IMR-90 (cell line): ENCODE data around the gene S1PR5. TPM values are rescaled to one million over a fixed set of nuclear protein-coding genes. Genes with fewer than 3 reads are reported as not detected.

Source experiments
- ATAC-seq: fragments of 200-7000 bp; cut with Tn5 transposase; 2 replicates; pipeline ENCODE4 v1.9.1; 2020; ENCODE audit warnings: low read depth, mild to moderate bottlenecking, moderate library complexity
- BruUV-seq: library from RNA; stranded (reverse); fragments of 400-500 nt; replicated peaks from 2 replicates; lab custom pipeline; 2021; lab: Mats Ljungman, UMichigan
- CTCF ChIA-PET: fragments of 300-600 bp; formaldehyde crosslinking; extraction: SDS; loops from one replicate; lab custom pipeline; 2021; ENCODE audit warnings: antibody characterized with exemption; lab: Yijun Ruan, JAX
- POLR2A ChIA-PET: fragments of 300-600 bp; sonication (Branson Sonifier 250); formaldehyde crosslinking; loops from one replicate; lab custom pipeline; 2022; ENCODE audit warnings: antibody characterized with exemption; ENCODE audit not compliant: unreplicated experiment; lab: Charles Lee
- DNase-seq: peaks from one replicate; pipeline ENCODE4 v3.0.0; 2013
- H2AFZ ChIP-seq: replicated peaks from 2 replicates; pipeline ENCODE3; 2013; ENCODE audit warnings: low read length, mild to moderate bottlenecking; ENCODE audit not compliant: poor library complexity
- H2AK5ac ChIP-seq: 2 replicates; pipeline ENCODE4 v1.6.1; 2013; ENCODE audit warnings: low read depth, low read length, inconsistent platforms
- H2AK9ac ChIP-seq: replicated peaks from 2 replicates; pipeline ENCODE3; 2013; ENCODE audit warnings: mild to moderate bottlenecking, low read depth, low read length, moderate library complexity; ENCODE audit not compliant: poor library complexity
- H2BK120ac ChIP-seq: 2 replicates; pipeline ENCODE4 v1.6.1; 2013; ENCODE audit warnings: low read depth, low read length, inconsistent platforms
- H2BK15ac ChIP-seq: 3 replicates; pipeline ENCODE4 v1.6.1; 2013; ENCODE audit warnings: low read depth, low read length, inconsistent platforms
- H2BK20ac ChIP-seq: 2 replicates; pipeline ENCODE4 v1.6.1; 2013; ENCODE audit warnings: low read depth, mild to moderate bottlenecking, inconsistent platforms, low read length, moderate library complexity
- H2BK5ac ChIP-seq: 2 replicates; pipeline ENCODE4 v1.6.1; 2013; ENCODE audit warnings: mild to moderate bottlenecking, low read depth, low read length, inconsistent platforms; ENCODE audit not compliant: poor library complexity, severe bottlenecking
- H3K14ac ChIP-seq: replicated peaks from 2 replicates; pipeline ENCODE4 v1.6.1; 2013; ENCODE audit warnings: low read depth, low read length, inconsistent platforms
- H3K18ac ChIP-seq: 2 replicates; pipeline ENCODE4 v1.6.1; 2013; ENCODE audit warnings: low read depth, low read length, control low read depth
- H3K23ac ChIP-seq: 2 replicates; pipeline ENCODE4 v1.6.1; 2013; ENCODE audit warnings: low read depth, low read length, inconsistent platforms
- H3K27ac ChIP-seq: 2 replicates; pipeline ENCODE4 v1.5.1; 2013; ENCODE audit warnings: mild to moderate bottlenecking, control low read depth, low read length; ENCODE audit not compliant: insufficient read depth
- H3K27me3 ChIP-seq: 2 replicates; pipeline ENCODE4 v1.6.1; 2013; ENCODE audit warnings: low read length; ENCODE audit not compliant: control insufficient read depth, insufficient read depth
- H3K36me3 ChIP-seq: 2 replicates; pipeline ENCODE4 v1.6.1; 2013; ENCODE audit warnings: low read length, mixed read lengths; ENCODE audit not compliant: control insufficient read depth, insufficient read depth
- H3K4ac ChIP-seq: 2 replicates; pipeline ENCODE4 v1.6.1; 2013; ENCODE audit warnings: low read depth, low read length, inconsistent platforms
- H3K4me1 ChIP-seq: 2 replicates; pipeline ENCODE4 v1.6.1; 2013; ENCODE audit warnings: low read length, mixed read lengths; ENCODE audit not compliant: control insufficient read depth, insufficient read depth
- H3K4me2 ChIP-seq: 2 replicates; pipeline ENCODE4 v1.6.1; 2013; ENCODE audit warnings: low read depth, mild to moderate bottlenecking, control low read depth, low read length, moderate library complexity
- H3K4me3 ChIP-seq: 2 replicates; pipeline ENCODE4 v1.5.1; 2013; ENCODE audit warnings: low read depth, mild to moderate bottlenecking, control low read depth, low read length, moderate library complexity; ENCODE audit not compliant: insufficient read depth
- H3K56ac ChIP-seq: 2 replicates; pipeline ENCODE4 v1.6.1; 2013; ENCODE audit warnings: low read length, inconsistent platforms; ENCODE audit not compliant: insufficient read depth; ENCODE audit errors: extremely low read depth
- H3K79me1 ChIP-seq, 2 experiments: 2 replicates each; pipeline ENCODE4 v1.6.1; 2013; ENCODE audit warnings: low read length in 2 of 2, inconsistent platforms in 1 of 2, low read depth in 1 of 2
- H3K9ac ChIP-seq: 2 replicates; pipeline ENCODE4 v1.6.1; 2013; ENCODE audit warnings: low read depth, low read length, control low read depth
- H3K9me1 ChIP-seq: 2 replicates; pipeline ENCODE4 v1.6.1; 2013; ENCODE audit warnings: low read length, inconsistent platforms; ENCODE audit not compliant: insufficient read depth
- H3K9me3 ChIP-seq: 2 replicates; pipeline ENCODE4 v1.6.1; 2013; ENCODE audit warnings: low read length; ENCODE audit not compliant: control insufficient read depth, insufficient read depth
- H4K20me1 ChIP-seq: 2 replicates; pipeline ENCODE4 v1.6.1; 2013; ENCODE audit warnings: low read length, inconsistent platforms; ENCODE audit not compliant: insufficient read depth
- H4K5ac ChIP-seq: 2 replicates; pipeline ENCODE4 v1.6.1; 2013; ENCODE audit warnings: mild to moderate bottlenecking, low read depth, low read length, control low read depth
- H4K8ac ChIP-seq, 2 experiments: 2 replicates each; pipeline ENCODE4 v1.6.1; 2013; ENCODE audit warnings: low read depth in 2 of 2, low read length in 2 of 2, control low read depth in 1 of 2, inconsistent platforms in 1 of 2
- H4K91ac ChIP-seq: 2 replicates; pipeline ENCODE4 v1.6.1; 2013; ENCODE audit warnings: low read depth, low read length, inconsistent platforms; ENCODE audit not compliant: insufficient read depth
- BHLHE40 ChIP-seq: fragments of 150-350 bp; IDR thresholded peaks from 2 replicates; pipeline ENCODE4 v1.6.1; 2016; ENCODE audit warnings: mild to moderate bottlenecking, low read depth, low read length
- CEBPB ChIP-seq: IDR thresholded peaks from 2 replicates; pipeline ENCODE4 v1.6.1; 2012; ENCODE audit warnings: low read depth, low read length, improper control_type of control experiment
- CHD1 ChIP-seq: IDR thresholded peaks from 2 replicates; pipeline ENCODE4 v1.6.1; 2012; ENCODE audit warnings: low read depth, low read length, improper control_type of control experiment
- FOS ChIP-seq: fragments of 150-350 bp; IDR thresholded peaks from 2 replicates; pipeline ENCODE4 v1.6.1; 2016; ENCODE audit warnings: low read depth, low read length
- MAFK ChIP-seq: IDR thresholded peaks from 2 replicates; pipeline ENCODE4 v1.6.1; 2012; ENCODE audit warnings: low read depth, low read length, improper control_type of control experiment
- MAZ ChIP-seq: IDR thresholded peaks from 2 replicates; pipeline ENCODE4 v1.6.1; 2012; ENCODE audit warnings: low read depth, mild to moderate bottlenecking, low read length, improper control_type of control experiment, moderate library complexity, borderline replicate concordance
- MXI1 ChIP-seq: IDR thresholded peaks from 2 replicates; pipeline ENCODE4 v1.6.1; 2012; ENCODE audit warnings: low read depth, mild to moderate bottlenecking, low read length, moderate library complexity, borderline replicate concordance
- NFE2L2 ChIP-seq: fragments of 150-350 bp; IDR thresholded peaks from 2 replicates; pipeline ENCODE4 v1.6.1; 2016; ENCODE audit warnings: low read depth, mild to moderate bottlenecking, low read length
- POLR2A ChIP-seq: IDR thresholded peaks from 2 replicates; pipeline ENCODE4 v1.6.1; 2012; ENCODE audit warnings: mild to moderate bottlenecking, low read depth, low read length
- RAD21 ChIP-seq: IDR thresholded peaks from 2 replicates; pipeline ENCODE4 v1.6.1; 2012; ENCODE audit warnings: low read length, improper control_type of control experiment
- RCOR1 ChIP-seq: IDR thresholded peaks from 2 replicates; pipeline ENCODE4 v1.6.1; 2012; ENCODE audit warnings: mild to moderate bottlenecking, low read length, improper control_type of control experiment; ENCODE audit not compliant: insufficient replicate concordance
- RFX5 ChIP-seq: IDR thresholded peaks from 2 replicates; pipeline ENCODE4 v1.8.0; 2012; ENCODE audit warnings: low read depth, mild to moderate bottlenecking, low read length, moderate library complexity
- SMC3 ChIP-seq: fragments of 150-350 bp; IDR thresholded peaks from 2 replicates; pipeline ENCODE4 v1.6.1; 2016; ENCODE audit warnings: low read depth, mild to moderate bottlenecking, antibody characterized with exemption, low read length, moderate library complexity
- WGBS, 2 experiments: methylation state at CpG; one replicate each; pipeline versions ENCODE4 v1.1.5 to v1.1.7; 2013; ENCODE audit warnings: missing lambda C conversion rate in 2 of 2; ENCODE audit not compliant: insufficient read length in 1 of 2; ENCODE audit errors: extremely low coverage in 2 of 2; 5-methylcytosine and 5-hydroxymethylcytosine counted together
- dilution Hi-C: fragments of 300-500 bp; cut with HindIII; formaldehyde crosslinking; loops from one replicate; pipeline ENCODE4 v1.14.3; 2018; ENCODE audit warnings: low sequenced_read_pairs; ENCODE audit not compliant: unreplicated experiment
- in situ Hi-C: fragments of 300-500 bp; cut with MboI; formaldehyde crosslinking; loops from 3 replicates; pipeline ENCODE4 v1.14.3; 2019; ENCODE audit warnings: low sequenced_read_pairs, inconsistent platforms, mixed read lengths
- intact Hi-C: fragments of 100-400 bp; cut with micrococcal nuclease; formaldehyde crosslinking; loops from 2 replicates; pipeline ENCODE4 v1.10.0; 2022
- polyA plus RNA-seq, 3 experiments: library from polyadenylated mRNA; depleted of rRNA; stranded (reverse); fragments of >200 nt; gene quantifications; 2 replicates each; pipeline ENCODE4 v1.2.3, GENCODE V29; 2012; ENCODE audit warnings: low replicate concordance in 1 of 3
- total RNA-seq: library from RNA; depleted of rRNA; stranded (reverse); fragments of >200 nt; gene quantifications from 2 replicates; pipeline ENCODE4 v1.2.3, GENCODE V29; 2012
- TF ChIP-seq, protein P1 (sequence below): fragments of 150-350 bp; IDR thresholded peaks from 2 replicates; pipeline ENCODE4 v1.6.1; 2016; ENCODE audit warnings: low read depth, mild to moderate bottlenecking, low read length, moderate library complexity, borderline replicate concordance
- TF ChIP-seq, protein P2 (sequence below): conservative IDR thresholded peaks from 2 replicates; pipeline ENCODE4 v1.5.1; 2012; ENCODE audit warnings: mild to moderate bottlenecking, low read depth, low read length, improper control_type of control experiment
- TF ChIP-seq, protein P3 (sequence below): fragments of 150-350 bp; IDR thresholded peaks from 2 replicates; pipeline ENCODE4 v1.6.1; 2017; ENCODE audit warnings: mild to moderate bottlenecking, antibody characterized with exemption, low read length, low read depth

S1PR5 gene
- total and polyA plus RNA-seq, 2 of the 4 experiments (the other 2 are of a cell fraction): 0.36 to 0.55 TPM

DNA sequence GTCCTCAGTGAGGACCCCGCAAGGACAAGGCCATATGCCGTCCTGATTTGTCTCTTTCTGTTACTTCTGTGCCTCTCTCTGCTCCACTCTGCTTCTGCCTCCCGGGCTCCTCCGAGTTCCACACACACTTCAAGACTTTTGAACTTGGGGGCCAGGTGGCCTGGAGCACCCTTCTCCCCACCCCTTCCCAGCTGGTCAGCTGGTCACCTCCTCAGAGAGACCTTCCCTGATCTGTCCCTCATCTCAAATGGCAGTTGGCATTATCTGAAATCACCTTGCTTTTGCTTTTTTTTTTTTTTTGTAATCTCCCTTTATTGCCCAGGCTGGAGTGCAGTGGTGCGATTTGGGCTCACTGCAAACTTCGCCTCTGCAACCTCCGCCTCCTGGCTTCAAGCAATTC lies 2.2 kb upstream of the S1PR5 start:
- H2BK20ac ChIP-seq: no peak overlapping the region
- H3K4ac ChIP-seq: no peak overlapping the region
- no peaks in the 10 kb centered on the region for H3K9me3 ChIP-seq
- H3K9ac ChIP-seq: no peak overlapping the region
- POLR2A ChIA-PET: no interaction called here
- H4K5ac ChIP-seq: no peak overlapping the region
- dilution Hi-C loops: no loop called here
- 88% methylated on average over 5 of the region's 7 CpGs; no CpG with 5 or more reads in 1 of the 2 experiments for WGBS, 2 experiments
- no peak overlapping the region for H3K23ac ChIP-seq
- H2AFZ ChIP-seq: no peak overlapping the region
- no peak overlapping the region for H3K4me2 ChIP-seq
- DNase-seq: no peak
- TF ChIP-seq FOS: no peak
- no peak for TF ChIP-seq MXI1
- no peak for TF ChIP-seq RAD21
- no peak for TF ChIP-seq BHLHE40
- TF ChIP-seq CEBPB: no peak
- no peak for TF ChIP-seq RFX5
- TF ChIP-seq, protein P1, sequence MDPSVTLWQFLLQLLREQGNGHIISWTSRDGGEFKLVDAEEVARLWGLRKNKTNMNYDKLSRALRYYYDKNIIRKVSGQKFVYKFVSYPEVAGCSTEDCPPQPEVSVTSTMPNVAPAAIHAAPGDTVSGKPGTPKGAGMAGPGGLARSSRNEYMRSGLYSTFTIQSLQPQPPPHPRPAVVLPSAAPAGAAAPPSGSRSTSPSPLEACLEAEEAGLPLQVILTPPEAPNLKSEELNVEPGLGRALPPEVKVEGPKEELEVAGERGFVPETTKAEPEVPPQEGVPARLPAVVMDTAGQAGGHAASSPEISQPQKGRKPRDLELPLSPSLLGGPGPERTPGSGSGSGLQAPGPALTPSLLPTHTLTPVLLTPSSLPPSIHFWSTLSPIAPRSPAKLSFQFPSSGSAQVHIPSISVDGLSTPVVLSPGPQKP: no peak
- TF ChIP-seq NFE2L2: no peak
- no peak for TF ChIP-seq RCOR1
- TF ChIP-seq, protein P2, sequence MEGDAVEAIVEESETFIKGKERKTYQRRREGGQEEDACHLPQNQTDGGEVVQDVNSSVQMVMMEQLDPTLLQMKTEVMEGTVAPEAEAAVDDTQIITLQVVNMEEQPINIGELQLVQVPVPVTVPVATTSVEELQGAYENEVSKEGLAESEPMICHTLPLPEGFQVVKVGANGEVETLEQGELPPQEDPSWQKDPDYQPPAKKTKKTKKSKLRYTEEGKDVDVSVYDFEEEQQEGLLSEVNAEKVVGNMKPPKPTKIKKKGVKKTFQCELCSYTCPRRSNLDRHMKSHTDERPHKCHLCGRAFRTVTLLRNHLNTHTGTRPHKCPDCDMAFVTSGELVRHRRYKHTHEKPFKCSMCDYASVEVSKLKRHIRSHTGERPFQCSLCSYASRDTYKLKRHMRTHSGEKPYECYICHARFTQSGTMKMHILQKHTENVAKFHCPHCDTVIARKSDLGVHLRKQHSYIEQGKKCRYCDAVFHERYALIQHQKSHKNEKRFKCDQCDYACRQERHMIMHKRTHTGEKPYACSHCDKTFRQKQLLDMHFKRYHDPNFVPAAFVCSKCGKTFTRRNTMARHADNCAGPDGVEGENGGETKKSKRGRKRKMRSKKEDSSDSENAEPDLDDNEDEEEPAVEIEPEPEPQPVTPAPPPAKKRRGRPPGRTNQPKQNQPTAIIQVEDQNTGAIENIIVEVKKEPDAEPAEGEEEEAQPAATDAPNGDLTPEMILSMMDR: no peak
- no peak for TF ChIP-seq CHD1
- no peak for TF ChIP-seq SMC3
- TF ChIP-seq POLR2A: no peak
- TF ChIP-seq MAZ: no peak
- no peak for TF ChIP-seq MAFK
- TF ChIP-seq, protein P3, sequence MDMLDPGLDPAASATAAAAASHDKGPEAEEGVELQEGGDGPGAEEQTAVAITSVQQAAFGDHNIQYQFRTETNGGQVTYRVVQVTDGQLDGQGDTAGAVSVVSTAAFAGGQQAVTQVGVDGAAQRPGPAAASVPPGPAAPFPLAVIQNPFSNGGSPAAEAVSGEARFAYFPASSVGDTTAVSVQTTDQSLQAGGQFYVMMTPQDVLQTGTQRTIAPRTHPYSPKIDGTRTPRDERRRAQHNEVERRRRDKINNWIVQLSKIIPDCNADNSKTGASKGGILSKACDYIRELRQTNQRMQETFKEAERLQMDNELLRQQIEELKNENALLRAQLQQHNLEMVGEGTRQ: no peak
- peaks cover 4% of the 10 kb centered on the region; the same call in 1 of the 2 replicates for H3K4me1 ChIP-seq
- no peak overlapping the region for H2BK5ac ChIP-seq
- no peaks in the 10 kb centered on the region for H3K79me1 ChIP-seq
- no peak overlapping the region for H2AK5ac ChIP-seq
- no peak overlapping the region for H2BK120ac ChIP-seq
- H4K20me1 ChIP-seq: no peaks in the 10 kb centered on the region
- H3K56ac ChIP-seq: no peak overlapping the region
- H4K8ac ChIP-seq: no peak overlapping the region
- CTCF ChIA-PET: no interaction called here
- in situ Hi-C loops: no loop called here
- no peak overlapping the region for H3K18ac ChIP-seq
- no peak for ATAC-seq
- no peaks in the 10 kb centered on the region for H3K36me3 ChIP-seq
- no peak overlapping the region for H2BK15ac ChIP-seq
- no peak overlapping the region for H2AK9ac ChIP-seq
- no peak overlapping the region for H4K91ac ChIP-seq
- H3K9me1 ChIP-seq: no peaks in the 10 kb centered on the region
- peaks cover 48% of the 10 kb centered on the region for H3K27me3 ChIP-seq
- intact Hi-C loops: no loop called here
- no peak overlapping the region for H3K4me3 ChIP-seq
- no peak overlapping the region for H3K27ac ChIP-seq
- H3K14ac ChIP-seq: no peak overlapping the region
- no TSS peak for BruUV-seq
